Thyroid gland (tissue), 4 donors: ENCODE measurements around the gene RPLP2.

Experiments
- POLR2A ChIP-seq, 2 donors: fragments of 450-650 bp; IDR thresholded peaks; one replicate each; pipeline ENCODE4 v1.6.1; 2017; ENCODE audit warnings: antibody characterized with exemption in 2 of 2, mild to moderate bottlenecking in 2 of 2, moderate library complexity in 1 of 2
- TF ChIP-seq, protein P1 (sequence below), 6 experiments: fragments of 200-600 bp in 3 of 6; fragments of 450-650 bp in 3 of 6; sonication (generic) in 3 of 6; IDR thresholded peaks; one replicate each; pipeline ENCODE4 v1.5.1; 2016 to 2019; ENCODE audit warnings: antibody characterized with exemption in 6 of 6, mild to moderate bottlenecking in 2 of 6, inconsistent platforms in 1 of 6, moderate library complexity in 1 of 6

- TF ChIP-seq, protein P1, sequence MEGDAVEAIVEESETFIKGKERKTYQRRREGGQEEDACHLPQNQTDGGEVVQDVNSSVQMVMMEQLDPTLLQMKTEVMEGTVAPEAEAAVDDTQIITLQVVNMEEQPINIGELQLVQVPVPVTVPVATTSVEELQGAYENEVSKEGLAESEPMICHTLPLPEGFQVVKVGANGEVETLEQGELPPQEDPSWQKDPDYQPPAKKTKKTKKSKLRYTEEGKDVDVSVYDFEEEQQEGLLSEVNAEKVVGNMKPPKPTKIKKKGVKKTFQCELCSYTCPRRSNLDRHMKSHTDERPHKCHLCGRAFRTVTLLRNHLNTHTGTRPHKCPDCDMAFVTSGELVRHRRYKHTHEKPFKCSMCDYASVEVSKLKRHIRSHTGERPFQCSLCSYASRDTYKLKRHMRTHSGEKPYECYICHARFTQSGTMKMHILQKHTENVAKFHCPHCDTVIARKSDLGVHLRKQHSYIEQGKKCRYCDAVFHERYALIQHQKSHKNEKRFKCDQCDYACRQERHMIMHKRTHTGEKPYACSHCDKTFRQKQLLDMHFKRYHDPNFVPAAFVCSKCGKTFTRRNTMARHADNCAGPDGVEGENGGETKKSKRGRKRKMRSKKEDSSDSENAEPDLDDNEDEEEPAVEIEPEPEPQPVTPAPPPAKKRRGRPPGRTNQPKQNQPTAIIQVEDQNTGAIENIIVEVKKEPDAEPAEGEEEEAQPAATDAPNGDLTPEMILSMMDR (IDR thresholded peaks at IDR 0.05): no peak
- no peak for TF ChIP-seq POLR2A (IDR thresholded peaks at IDR 0.05)
These were observed 34.7 kb upstream of the RPLP2 start for GRCh38 chr11:774873-775592.
